Lower leg skin (tissue), 3 donors: ENCODE measurements around the gene HMX2.

ENCODE experiments used
- POLR2A ChIP-seq, 2 donors: fragments of 450-650 bp; IDR thresholded peaks; one replicate each; pipeline ENCODE4 v1.6.1; 2016 to 2017; ENCODE audit warnings: antibody characterized with exemption in 2 of 2, mild to moderate bottlenecking in 1 of 2, moderate library complexity in 1 of 2
- TF ChIP-seq, protein P1 (sequence below), 3 donors: fragments of 450-650 bp; IDR thresholded peaks; one replicate each; pipeline ENCODE4 v1.5.1; 2016; ENCODE audit warnings: antibody characterized with exemption in 3 of 3, mild to moderate bottlenecking in 3 of 3, moderate library complexity in 2 of 3

GRCh38 chr10:123140983-123141390, 6.9 kb upstream of the HMX2 start:
- TF ChIP-seq, protein P1, sequence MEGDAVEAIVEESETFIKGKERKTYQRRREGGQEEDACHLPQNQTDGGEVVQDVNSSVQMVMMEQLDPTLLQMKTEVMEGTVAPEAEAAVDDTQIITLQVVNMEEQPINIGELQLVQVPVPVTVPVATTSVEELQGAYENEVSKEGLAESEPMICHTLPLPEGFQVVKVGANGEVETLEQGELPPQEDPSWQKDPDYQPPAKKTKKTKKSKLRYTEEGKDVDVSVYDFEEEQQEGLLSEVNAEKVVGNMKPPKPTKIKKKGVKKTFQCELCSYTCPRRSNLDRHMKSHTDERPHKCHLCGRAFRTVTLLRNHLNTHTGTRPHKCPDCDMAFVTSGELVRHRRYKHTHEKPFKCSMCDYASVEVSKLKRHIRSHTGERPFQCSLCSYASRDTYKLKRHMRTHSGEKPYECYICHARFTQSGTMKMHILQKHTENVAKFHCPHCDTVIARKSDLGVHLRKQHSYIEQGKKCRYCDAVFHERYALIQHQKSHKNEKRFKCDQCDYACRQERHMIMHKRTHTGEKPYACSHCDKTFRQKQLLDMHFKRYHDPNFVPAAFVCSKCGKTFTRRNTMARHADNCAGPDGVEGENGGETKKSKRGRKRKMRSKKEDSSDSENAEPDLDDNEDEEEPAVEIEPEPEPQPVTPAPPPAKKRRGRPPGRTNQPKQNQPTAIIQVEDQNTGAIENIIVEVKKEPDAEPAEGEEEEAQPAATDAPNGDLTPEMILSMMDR (IDR thresholded peaks at IDR 0.05), result no peak
- TF ChIP-seq POLR2A (IDR thresholded peaks at IDR 0.05), result no peak
